Ishikawa (cell line): ENCODE results near the gene TRAPPC3.

Source experiments
- CEBPB ChIP-seq: IDR thresholded peaks from 2 replicates; pipeline ENCODE4 v1.6.1; 2012
- EP300 ChIP-seq: IDR thresholded peaks from 2 replicates; pipeline ENCODE4 v1.6.1; 2012; ENCODE audit warnings: borderline replicate concordance
- FOXM1 ChIP-seq: IDR thresholded peaks from 2 replicates; pipeline ENCODE4 v1.6.1; 2012; ENCODE audit warnings: low read depth, borderline replicate concordance
- RAD21 ChIP-seq: IDR thresholded peaks from 2 replicates; pipeline ENCODE4 v1.6.1; 2012; ENCODE audit warnings: low read depth
- TAF1 ChIP-seq: IDR thresholded peaks from 2 replicates; pipeline ENCODE4 v1.6.1; 2012; ENCODE audit warnings: low read depth, mild to moderate bottlenecking
- TEAD4 ChIP-seq: IDR thresholded peaks from 2 replicates; pipeline ENCODE4 v1.6.1; 2012
- YY1 ChIP-seq: IDR thresholded peaks from 2 replicates; pipeline ENCODE4 v1.6.1; 2012; ENCODE audit warnings: low read depth
- TF ChIP-seq, protein P1 (sequence below): IDR thresholded peaks from 2 replicates; pipeline ENCODE4 v1.6.1; 2012; ENCODE audit warnings: low read depth, mild to moderate bottlenecking
- TF ChIP-seq, protein P2 (sequence below): IDR thresholded peaks from 2 replicates; pipeline ENCODE4 v1.6.1; 2012

DNA sequence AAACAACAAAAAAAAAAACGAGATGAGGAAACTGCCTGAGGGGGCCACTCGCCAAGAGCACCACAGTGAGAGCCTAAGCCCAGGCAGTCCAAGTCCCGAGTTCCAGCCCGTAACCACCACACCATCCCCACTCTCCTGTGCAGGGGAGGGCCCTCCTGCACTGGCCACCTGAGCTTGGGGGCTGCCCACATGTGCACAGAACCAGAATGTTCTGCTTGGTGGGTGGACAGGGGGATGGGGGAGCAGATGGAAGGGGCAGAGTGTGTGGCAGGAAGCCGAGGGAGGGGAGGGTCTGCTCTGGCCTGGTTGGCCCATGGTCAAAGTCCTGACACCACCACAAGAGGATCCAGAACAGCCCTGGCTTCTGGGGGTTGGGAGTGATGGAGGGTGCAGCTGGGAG, 43.0 kb downstream of the TRAPPC3 start:
- TF ChIP-seq CEBPB (no peak), EP300 (no peak), RAD21 (no peak), TAF1 (no peak), YY1 (no peak), FOXM1 (no peak), TEAD4 (no peak)
- TF ChIP-seq, protein P1, sequence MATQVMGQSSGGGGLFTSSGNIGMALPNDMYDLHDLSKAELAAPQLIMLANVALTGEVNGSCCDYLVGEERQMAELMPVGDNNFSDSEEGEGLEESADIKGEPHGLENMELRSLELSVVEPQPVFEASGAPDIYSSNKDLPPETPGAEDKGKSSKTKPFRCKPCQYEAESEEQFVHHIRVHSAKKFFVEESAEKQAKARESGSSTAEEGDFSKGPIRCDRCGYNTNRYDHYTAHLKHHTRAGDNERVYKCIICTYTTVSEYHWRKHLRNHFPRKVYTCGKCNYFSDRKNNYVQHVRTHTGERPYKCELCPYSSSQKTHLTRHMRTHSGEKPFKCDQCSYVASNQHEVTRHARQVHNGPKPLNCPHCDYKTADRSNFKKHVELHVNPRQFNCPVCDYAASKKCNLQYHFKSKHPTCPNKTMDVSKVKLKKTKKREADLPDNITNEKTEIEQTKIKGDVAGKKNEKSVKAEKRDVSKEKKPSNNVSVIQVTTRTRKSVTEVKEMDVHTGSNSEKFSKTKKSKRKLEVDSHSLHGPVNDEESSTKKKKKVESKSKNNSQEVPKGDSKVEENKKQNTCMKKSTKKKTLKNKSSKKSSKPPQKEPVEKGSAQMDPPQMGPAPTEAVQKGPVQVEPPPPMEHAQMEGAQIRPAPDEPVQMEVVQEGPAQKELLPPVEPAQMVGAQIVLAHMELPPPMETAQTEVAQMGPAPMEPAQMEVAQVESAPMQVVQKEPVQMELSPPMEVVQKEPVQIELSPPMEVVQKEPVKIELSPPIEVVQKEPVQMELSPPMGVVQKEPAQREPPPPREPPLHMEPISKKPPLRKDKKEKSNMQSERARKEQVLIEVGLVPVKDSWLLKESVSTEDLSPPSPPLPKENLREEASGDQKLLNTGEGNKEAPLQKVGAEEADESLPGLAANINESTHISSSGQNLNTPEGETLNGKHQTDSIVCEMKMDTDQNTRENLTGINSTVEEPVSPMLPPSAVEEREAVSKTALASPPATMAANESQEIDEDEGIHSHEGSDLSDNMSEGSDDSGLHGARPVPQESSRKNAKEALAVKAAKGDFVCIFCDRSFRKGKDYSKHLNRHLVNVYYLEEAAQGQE: no peak
- TF ChIP-seq, protein P2, sequence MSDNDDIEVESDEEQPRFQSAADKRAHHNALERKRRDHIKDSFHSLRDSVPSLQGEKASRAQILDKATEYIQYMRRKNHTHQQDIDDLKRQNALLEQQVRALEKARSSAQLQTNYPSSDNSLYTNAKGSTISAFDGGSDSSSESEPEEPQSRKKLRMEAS: no peak
